Putamen (tissue), 1 donor: ENCODE data around the gene AQP9.
"Not testable (repeated sequence)": the region's sequence is repeated elsewhere in the genome, so short reads cannot be mapped to it uniquely, and the experiment has no call there.

Experiments
- DNase-seq: peaks from one replicate; pipeline ENCODE4 v3.0.0-alpha.2; 2016; ENCODE audit warnings: low spot score

Gene AQP9, protein sequence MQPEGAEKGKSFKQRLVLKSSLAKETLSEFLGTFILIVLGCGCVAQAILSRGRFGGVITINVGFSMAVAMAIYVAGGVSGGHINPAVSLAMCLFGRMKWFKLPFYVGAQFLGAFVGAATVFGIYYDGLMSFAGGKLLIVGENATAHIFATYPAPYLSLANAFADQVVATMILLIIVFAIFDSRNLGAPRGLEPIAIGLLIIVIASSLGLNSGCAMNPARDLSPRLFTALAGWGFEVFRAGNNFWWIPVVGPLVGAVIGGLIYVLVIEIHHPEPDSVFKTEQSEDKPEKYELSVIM

DNA sequence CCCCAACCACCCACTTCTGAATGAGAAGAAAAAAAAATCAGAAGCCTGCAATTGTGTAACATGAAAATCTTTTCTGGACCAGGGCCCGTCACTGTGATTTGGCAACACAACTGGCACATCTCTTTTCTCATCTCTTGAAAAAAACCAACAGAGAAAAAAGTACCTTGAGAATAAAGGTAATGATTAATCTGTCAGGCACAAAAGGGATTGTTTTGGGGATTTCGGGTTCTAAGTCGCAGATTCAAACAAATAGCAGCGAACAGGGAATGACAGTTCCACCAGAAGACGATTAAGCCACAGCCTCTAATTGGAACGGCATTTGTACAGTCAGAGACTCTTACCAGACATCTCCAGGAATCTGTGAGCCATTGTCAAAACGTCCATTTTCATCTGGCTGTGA, at the start of gene AQP9:
TSS of gene AQP9 (plus strand) at position 276 of the 400 bp plus-strand sequence. CDS start 185 bp downstream, outside the sequence.
- peak; percentile 37 for DNase-seq

- no peak for DNase-seq
Observed at GRCh38 chr15:58095415-58095814, 42.8 kb upstream of the AQP9 start.

DNA sequence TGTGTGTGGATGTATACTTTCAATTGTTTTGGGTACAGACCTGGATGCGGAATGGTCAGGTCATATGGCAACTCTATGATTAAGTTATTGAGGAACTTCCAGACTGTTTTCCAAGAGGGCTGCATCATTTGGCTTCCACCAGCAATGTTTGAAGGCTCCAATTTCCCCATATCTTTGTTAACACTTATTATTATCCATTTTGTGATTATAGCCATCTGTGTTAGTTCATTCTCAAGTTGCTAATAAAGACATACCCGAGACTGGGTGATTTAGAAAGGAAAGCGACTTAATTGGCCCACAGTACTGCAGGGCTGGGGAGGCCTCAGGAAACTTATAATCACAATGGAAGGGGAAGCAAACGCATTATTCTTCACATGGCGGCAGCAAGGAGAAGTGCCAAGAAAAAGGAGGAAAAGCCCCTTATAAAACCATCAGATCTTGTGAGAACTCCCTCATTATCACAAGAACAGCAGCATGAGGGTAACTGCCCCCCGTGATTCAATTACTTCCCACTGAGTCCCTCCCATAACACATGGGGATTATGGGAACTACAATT, 41.6 kb upstream of the AQP9 start:
- DNase-seq, result no peak

GRCh38 chr15:58103482-58103881, 34.7 kb upstream of the AQP9 start:
- no peak for DNase-seq

- no peak for DNase-seq
Observed at GRCh38 chr15:58108117-58108516, 30.1 kb upstream of the AQP9 start.

- no peak for DNase-seq
Observed at GRCh38 chr15:58109419-58109818, 28.8 kb upstream of the AQP9 start.

DNA sequence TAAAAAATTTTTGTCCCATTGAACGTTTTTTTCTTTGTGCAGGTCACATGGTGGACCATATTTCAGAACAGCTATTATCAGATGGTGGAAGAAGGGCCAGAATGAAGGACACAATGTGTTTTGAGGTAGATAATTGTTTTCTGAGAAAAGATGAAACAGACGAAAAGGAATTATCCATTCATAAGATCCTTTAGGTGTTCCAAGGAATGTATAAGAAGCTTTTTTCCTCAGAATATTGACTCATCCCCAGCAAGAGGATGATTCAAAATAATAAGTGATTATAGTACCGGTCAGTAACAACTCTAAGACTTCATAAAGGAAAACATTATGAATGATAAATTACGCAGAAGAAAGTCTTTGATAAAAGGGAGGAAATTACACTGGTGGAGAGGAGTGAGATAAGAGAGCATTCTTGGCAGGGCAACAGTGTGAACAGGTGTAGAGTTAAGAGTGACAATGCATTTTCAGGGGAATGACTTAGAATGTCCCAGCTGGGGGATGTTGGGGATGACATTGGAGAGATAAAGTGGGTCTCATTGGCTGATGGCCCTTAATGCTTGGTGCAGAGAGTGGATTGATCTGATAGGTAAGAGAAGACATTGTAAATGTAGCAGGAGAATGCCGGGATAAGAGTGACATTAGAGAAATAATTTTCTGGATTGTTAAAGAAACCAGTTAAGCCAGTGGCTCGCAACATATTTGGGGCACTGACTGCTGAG, 27.0 kb upstream of the AQP9 start:
- no peak for DNase-seq

DNA sequence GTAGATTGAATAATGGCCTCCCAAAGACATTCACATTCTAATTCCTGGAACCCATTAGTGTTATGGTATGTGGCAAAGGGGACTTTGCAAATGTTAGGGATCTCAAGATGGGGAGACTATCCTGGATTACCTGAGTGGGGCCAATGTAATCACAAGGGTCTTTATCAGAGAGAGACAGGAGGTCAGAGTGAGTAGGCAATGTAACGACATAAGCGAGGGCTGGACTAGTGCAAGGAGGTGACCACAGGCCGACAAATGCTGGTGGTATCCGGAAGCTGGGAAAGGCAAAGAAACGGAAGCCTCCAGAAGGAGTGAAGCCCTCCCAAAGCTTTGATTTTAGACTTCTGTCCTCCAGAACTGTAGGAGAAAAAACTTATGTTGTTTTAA, 26.5 kb upstream of the AQP9 start:
- DNase-seq, result no peak

GRCh38 chr15:58113358-58113757, 24.8 kb upstream of the AQP9 start:
- not testable (repeated sequence) for DNase-seq

DNA sequence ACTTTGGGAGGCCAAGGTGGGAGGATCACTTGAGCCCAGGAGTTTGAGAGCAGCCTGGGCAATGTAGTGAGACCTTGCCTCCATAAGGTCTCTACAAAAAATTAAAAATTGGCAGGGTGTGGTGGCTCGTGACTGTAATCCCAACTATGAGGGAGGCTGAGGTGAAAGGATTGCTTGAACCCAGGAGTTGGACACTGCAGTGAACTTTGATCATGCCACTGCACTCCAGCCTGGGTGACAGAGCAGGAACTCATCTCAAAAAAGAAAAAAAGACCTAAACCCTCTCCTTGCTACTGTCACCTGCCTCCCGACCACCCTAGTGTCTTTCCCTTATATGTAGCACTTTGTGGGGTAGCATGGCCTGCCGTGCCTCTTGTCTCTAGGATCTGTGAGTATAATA, 23.8 kb upstream of the AQP9 start:
- DNase-seq, result no peak

DNA sequence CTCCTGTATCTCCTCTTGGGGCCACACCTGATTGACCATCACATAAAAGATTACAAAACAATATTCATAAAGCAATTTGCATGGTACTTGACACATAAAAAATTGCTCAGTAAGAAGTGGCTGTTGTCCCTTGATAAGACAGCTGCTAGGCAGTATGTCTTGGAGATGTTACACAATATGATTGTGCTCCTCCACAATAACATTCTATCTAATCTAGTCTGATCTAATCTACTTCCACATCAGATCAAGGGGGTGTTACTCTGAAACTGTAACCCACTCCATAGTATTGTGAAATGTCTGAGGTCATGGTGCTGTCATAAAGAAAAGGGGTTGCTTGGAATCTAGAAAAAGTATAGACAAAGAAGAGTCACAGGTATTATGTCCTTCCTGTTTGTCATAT, 23.4 kb upstream of the AQP9 start:
- DNase-seq, result no peak

DNA sequence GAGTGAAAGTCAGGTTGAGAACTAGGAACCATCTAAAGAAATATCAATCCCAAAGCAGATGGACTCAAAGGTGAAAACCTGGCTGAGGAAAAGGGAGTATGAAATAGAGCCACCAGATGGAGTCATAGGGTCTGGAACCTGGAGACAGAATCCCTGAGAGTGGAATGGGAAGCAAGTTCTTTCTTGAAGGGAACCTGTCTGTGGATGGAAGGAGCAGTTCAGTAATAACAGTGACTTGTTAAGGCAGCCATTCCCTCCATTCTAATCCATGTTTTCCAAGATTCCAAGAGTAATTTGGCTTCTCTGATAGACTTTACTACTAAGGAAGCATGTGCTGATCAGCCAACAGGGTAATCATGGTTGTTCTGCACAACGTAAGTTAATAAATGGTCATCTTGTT, 22.5 kb upstream of the AQP9 start:
- no peak for DNase-seq

DNA sequence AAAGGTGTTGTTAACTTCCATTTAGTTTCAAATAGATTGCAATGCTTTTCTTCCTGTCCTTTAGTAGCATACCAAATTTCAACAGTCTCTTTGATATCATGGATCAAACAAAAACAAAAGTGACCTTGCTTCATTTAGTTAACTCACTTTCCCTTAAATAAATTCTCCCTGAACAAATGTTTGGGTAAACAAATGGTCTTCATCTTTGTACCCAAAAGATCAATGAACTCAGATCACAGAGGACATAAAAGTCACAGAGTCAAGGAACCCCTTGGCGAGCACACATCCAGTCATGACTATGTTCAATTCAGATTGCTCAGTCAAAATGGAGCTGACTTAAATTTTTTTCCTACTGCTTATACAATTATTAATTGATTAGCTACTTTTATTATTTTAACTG, 20.6 kb upstream of the AQP9 start:
- no peak for DNase-seq

DNA sequence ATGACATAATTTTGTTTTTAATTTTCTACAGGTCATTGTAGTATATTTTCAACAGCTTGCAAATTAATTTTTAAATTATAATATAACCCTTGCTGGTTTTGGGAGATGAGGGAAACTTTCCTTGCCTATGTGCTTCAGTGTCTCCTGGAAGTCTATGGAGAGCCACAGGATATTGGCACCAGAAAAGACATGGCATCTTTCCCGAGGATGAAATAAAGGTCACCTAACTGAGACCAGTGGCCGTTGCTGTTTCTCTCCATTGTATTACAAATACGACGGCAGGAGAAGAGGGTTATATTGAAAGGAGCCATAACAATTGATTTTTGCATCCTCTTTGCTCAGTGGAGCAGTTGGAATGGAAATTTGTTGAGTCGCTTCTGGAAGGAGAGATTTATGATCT, 19.9 kb upstream of the AQP9 start:
- DNase-seq, result no peak

GRCh38 chr15:58119016-58119415, 19.2 kb upstream of the AQP9 start:
- DNase-seq, result no peak

- no peak for DNase-seq
Observed at GRCh38 chr15:58124585-58124984, 13.6 kb upstream of the AQP9 start.

- no peak for DNase-seq
Observed at GRCh38 chr15:58125333-58125732, 12.8 kb upstream of the AQP9 start.

DNA sequence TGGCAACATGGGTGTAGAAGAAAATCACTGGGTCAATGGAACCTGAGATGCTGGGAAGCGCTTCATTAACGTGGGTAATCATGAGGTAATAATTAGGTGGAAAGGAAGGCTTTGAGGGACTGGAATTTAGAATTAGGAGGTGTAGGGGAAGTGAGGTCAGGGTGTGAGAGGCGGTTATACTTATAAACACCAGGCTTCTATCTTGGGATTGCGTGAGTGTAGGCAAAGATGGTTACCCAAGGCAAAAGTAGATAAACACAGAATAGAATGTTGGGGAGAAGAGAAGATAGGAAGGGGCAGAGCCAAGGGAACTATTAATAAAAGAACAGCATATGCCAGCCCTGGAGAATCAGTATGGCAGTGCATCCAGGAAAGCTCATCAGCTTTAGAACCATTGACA, 3.3 kb upstream of the AQP9 start:
- DNase-seq, result no peak

- no peak for DNase-seq
Observed at GRCh38 chr15:58135511-58136174, 2.5 kb upstream of the AQP9 start.

DNA sequence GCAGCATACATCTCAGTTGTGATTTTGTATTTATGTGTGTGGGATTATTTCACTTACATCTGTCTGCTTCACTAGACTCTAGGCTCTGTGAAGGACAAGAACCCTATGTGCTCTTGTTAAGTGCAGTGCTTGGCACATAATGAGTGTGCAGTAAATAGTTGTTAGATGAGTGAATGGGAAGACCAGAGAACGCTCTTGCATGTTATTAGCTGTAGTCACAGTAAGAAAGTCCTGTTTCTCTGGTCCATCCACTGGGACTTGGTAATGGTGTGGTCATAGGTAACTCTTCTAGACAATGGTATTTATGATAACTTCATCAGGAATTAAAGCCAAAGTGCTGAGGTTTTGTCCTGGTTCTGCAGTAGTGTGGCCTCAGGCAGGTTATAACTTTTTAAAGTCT, 1.4 kb upstream of the AQP9 start:
- no peak for DNase-seq

DNA sequence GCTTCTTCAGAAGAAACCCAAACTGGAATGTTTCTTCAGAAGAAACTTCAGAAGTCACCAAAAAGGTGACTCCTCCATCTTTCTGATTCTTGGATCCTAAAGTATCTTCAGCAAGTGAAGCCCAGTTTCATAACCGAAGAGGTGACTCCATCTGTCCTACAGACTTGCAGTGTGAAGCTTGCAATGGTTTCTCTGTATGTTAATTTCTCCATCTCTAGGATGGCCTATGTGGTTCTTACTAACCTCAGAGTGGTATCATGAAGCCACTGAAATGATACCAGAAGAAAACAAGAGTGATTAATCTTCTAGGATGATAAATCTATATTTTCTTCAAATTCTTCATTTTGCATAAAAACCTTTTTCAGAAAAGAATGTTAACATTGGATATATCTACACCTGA, 495 bp upstream of the AQP9 start:
- DNase-seq, result no peak

DNA sequence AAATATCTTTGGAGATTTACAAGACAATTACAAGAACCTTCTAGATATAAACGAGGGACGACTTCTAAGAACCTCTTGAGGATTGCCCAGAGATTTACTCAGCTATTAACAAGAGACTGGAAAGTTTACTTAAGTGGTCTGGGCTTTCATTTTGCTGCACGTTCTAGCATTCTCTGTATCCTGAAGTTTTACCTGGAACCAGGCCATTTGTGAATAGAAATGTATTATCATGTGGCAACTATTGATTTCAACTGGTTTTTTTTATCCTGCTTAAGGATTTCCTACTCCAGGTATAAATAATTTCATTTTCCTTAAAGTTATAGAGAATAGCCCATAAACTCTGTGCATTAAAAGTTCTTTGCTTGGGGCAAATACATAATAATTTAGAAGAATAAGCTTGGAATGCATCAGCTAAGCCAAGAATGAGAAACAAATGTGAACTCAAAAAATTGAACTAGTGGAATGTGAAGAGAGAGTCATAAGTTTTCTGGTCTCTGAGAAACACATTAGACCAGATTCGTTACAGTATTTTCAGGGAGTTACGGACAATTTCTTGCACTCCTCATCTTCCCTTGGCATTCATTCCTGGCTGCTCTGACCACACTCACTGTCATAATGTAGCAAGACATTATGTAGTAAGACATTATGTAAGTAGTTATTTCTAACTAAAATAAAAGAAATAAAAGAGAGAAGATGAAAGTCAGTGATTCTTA, 1.3 kb downstream of the AQP9 start:
- no peak for DNase-seq
